HepG2 (cell line): ENCODE results near the gene POLR3E. TPM values are rescaled to one million over a fixed set of nuclear protein-coding genes. Genes with fewer than 3 reads are reported as not detected.

Source experiments
- CREM ChIP-seq, 2 experiments: sonication (generic) in 1 of 2; formaldehyde crosslinking in 1 of 2; IDR thresholded peaks; 2 replicates each; pipeline versions ENCODE4 v1.4.0 to v1.6.1; 2016 to 2020; ENCODE audit warnings: antibody characterized with exemption in 1 of 2, mild to moderate bottlenecking in 1 of 2, missing genetic modification reagents in 1 of 2
- HOXD1 ChIP-seq: sonication (generic); formaldehyde crosslinking; IDR thresholded peaks from 2 replicates; pipeline ENCODE4 v1.5.0; 2020; ENCODE audit warnings: missing genetic modification reagents
- MED13 ChIP-seq: sonication (generic); formaldehyde crosslinking; IDR thresholded peaks from 2 replicates; pipeline ENCODE4 v1.5.0; 2020; ENCODE audit warnings: missing genetic modification reagents
- NFRKB ChIP-seq: fragments of 450-650 bp; IDR thresholded peaks from 2 replicates; pipeline ENCODE4 v1.6.1; 2017
- PAX8 ChIP-seq: sonication (generic); formaldehyde crosslinking; IDR thresholded peaks from 2 replicates; pipeline ENCODE4 v1.8.0; 2022; ENCODE audit warnings: mild to moderate bottlenecking, missing genetic modification reagents, borderline replicate concordance
- PHB2 ChIP-seq: fragments of 450-650 bp; IDR thresholded peaks from 2 replicates; pipeline ENCODE4 v1.6.1; 2018; ENCODE audit not compliant: partially characterized antibody
- RBM22 ChIP-seq: fragments of 200-400 bp; formaldehyde crosslinking; optimal IDR thresholded peaks from 2 replicates; pipeline ENCODE3; 2017; ENCODE audit warnings: mild to moderate bottlenecking, low read length, moderate library complexity
- TMF1 ChIP-seq: sonication (generic); formaldehyde crosslinking; IDR thresholded peaks from 2 replicates; pipeline ENCODE4 v1.8.1; 2022; ENCODE audit warnings: low read depth, missing genetic modification reagents
- ZBTB38 ChIP-seq: sonication (generic); formaldehyde crosslinking; IDR thresholded peaks from 2 replicates; pipeline ENCODE4 v1.5.1; 2020; ENCODE audit warnings: mild to moderate bottlenecking, missing genetic modification reagents
- ZFP36 ChIP-seq: fragments of 150-350 bp; IDR thresholded peaks from 2 replicates; pipeline ENCODE4 v1.6.1; 2018; ENCODE audit warnings: borderline replicate concordance, low read length, low read depth; ENCODE audit not compliant: partially characterized antibody
- ZNF12 ChIP-seq: sonication (generic); formaldehyde crosslinking; IDR thresholded peaks from 2 replicates; pipeline ENCODE4 v1.5.0; 2020; ENCODE audit warnings: missing genetic modification reagents
- ZNF234 ChIP-seq: sonication (generic); formaldehyde crosslinking; conservative IDR thresholded peaks from 2 replicates; pipeline ENCODE4 v1.5.1; 2020; ENCODE audit warnings: mild to moderate bottlenecking, missing genetic modification reagents
- ZNF260 ChIP-seq: sonication (generic); formaldehyde crosslinking; IDR thresholded peaks from 2 replicates; pipeline ENCODE4 v1.4.0; 2020; ENCODE audit warnings: missing genetic modification reagents, low read depth, mild to moderate bottlenecking, borderline replicate concordance
- ZNF431 ChIP-seq: sonication (generic); formaldehyde crosslinking; IDR thresholded peaks from 2 replicates; pipeline ENCODE4 v1.9.0; 2022; ENCODE audit warnings: missing genetic modification reagents, low read depth, mild to moderate bottlenecking, borderline replicate concordance
- ZNF432 ChIP-seq: sonication (generic); formaldehyde crosslinking; IDR thresholded peaks from 2 replicates; pipeline ENCODE4 v1.5.0; 2020; ENCODE audit warnings: missing genetic modification reagents, mild to moderate bottlenecking, borderline replicate concordance
- ZNF543 ChIP-seq: sonication (generic); formaldehyde crosslinking; IDR thresholded peaks from 2 replicates; pipeline ENCODE4 v1.4.0; 2020; ENCODE audit warnings: mild to moderate bottlenecking, missing genetic modification reagents
- ZNF558 ChIP-seq: sonication (generic); formaldehyde crosslinking; IDR thresholded peaks from 2 replicates; pipeline ENCODE4 v1.9.0; 2022; ENCODE audit warnings: mild to moderate bottlenecking, missing genetic modification reagents, borderline replicate concordance
- polyA plus RNA-seq, 8 experiments: library from polyadenylated mRNA; depleted of rRNA in 3 of 8; stranded (reverse) in 7 of 8; unstranded in 1 of 8; fragments of >200 nt; fragmentation: Illumina TruSeq in 4 of 8; extraction: Trizol in 4 of 8; gene quantifications; 2 replicates each; pipeline versions ENCODE4 v1.2.1 to v1.2.3, GENCODE V29; 2011 to 2016; ENCODE audit warnings: low read depth in 4 of 8, missing spikeins in 1 of 8, mixed read lengths in 1 of 8; ENCODE audit not compliant: insufficient read depth in 1 of 8
- total RNA-seq, 5 experiments: library from RNA; depleted of rRNA; stranded (reverse); fragments of >200 nt; fragmentation: Illumina TruSeq; extraction: Trizol; gene quantifications; 2 replicates each; pipeline ENCODE4 v1.2.3, GENCODE V29; 2016; ENCODE audit warnings: low read depth in 1 of 5
- TF ChIP-seq, protein P1 (sequence below): sonication (generic); formaldehyde crosslinking; IDR thresholded peaks from 2 replicates; pipeline ENCODE4 v1.4.0; 2020; ENCODE audit warnings: mild to moderate bottlenecking, missing genetic modification reagents
- TF ChIP-seq, protein P2 (sequence below): IDR thresholded peaks from 2 replicates; pipeline ENCODE4 v1.6.1; 2016; ENCODE audit warnings: mild to moderate bottlenecking, missing biosample characterization, missing genetic modification reagents
- TF ChIP-seq, protein P3 (sequence below): sonication (generic); formaldehyde crosslinking; IDR thresholded peaks from 2 replicates; pipeline ENCODE4 v1.8.1; 2023; ENCODE audit warnings: mild to moderate bottlenecking, missing genetic modification reagents

Gene POLR3E
- total and polyA plus RNA-seq, 2 of the 13 experiments (the other 11 are each of a cell fraction or from before 2014, with no cell fraction given), result 135 to 262 TPM

DNA sequence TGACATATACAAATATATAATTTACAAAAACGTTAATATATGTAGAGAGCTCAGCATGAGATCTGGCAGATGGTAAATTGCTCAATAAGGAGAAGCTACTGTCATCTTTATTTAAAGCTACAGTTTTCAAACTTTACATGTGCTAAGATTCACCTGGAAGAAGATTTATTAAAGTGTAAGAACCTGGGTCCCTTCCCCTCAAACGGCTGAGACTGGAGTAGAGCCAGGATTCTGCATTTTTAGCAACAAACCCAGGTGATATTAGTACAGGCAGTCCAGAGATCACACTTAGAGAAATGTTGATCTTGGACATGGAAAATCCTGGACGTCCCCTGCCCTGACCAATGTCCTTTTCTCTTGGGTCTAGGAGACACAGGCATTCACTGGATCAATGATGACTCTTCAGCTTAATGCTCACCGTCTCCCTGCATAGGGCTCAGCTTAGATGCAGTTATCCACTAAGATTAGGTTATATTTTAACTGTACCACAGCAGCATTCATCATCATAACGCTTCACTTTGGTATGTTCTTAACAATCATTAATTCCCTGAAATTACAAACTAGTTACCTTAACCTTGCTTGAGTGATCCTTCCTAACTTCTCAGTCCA, 56.8 kb downstream of the POLR3E start (continued):
- TF ChIP-seq, protein P1, sequence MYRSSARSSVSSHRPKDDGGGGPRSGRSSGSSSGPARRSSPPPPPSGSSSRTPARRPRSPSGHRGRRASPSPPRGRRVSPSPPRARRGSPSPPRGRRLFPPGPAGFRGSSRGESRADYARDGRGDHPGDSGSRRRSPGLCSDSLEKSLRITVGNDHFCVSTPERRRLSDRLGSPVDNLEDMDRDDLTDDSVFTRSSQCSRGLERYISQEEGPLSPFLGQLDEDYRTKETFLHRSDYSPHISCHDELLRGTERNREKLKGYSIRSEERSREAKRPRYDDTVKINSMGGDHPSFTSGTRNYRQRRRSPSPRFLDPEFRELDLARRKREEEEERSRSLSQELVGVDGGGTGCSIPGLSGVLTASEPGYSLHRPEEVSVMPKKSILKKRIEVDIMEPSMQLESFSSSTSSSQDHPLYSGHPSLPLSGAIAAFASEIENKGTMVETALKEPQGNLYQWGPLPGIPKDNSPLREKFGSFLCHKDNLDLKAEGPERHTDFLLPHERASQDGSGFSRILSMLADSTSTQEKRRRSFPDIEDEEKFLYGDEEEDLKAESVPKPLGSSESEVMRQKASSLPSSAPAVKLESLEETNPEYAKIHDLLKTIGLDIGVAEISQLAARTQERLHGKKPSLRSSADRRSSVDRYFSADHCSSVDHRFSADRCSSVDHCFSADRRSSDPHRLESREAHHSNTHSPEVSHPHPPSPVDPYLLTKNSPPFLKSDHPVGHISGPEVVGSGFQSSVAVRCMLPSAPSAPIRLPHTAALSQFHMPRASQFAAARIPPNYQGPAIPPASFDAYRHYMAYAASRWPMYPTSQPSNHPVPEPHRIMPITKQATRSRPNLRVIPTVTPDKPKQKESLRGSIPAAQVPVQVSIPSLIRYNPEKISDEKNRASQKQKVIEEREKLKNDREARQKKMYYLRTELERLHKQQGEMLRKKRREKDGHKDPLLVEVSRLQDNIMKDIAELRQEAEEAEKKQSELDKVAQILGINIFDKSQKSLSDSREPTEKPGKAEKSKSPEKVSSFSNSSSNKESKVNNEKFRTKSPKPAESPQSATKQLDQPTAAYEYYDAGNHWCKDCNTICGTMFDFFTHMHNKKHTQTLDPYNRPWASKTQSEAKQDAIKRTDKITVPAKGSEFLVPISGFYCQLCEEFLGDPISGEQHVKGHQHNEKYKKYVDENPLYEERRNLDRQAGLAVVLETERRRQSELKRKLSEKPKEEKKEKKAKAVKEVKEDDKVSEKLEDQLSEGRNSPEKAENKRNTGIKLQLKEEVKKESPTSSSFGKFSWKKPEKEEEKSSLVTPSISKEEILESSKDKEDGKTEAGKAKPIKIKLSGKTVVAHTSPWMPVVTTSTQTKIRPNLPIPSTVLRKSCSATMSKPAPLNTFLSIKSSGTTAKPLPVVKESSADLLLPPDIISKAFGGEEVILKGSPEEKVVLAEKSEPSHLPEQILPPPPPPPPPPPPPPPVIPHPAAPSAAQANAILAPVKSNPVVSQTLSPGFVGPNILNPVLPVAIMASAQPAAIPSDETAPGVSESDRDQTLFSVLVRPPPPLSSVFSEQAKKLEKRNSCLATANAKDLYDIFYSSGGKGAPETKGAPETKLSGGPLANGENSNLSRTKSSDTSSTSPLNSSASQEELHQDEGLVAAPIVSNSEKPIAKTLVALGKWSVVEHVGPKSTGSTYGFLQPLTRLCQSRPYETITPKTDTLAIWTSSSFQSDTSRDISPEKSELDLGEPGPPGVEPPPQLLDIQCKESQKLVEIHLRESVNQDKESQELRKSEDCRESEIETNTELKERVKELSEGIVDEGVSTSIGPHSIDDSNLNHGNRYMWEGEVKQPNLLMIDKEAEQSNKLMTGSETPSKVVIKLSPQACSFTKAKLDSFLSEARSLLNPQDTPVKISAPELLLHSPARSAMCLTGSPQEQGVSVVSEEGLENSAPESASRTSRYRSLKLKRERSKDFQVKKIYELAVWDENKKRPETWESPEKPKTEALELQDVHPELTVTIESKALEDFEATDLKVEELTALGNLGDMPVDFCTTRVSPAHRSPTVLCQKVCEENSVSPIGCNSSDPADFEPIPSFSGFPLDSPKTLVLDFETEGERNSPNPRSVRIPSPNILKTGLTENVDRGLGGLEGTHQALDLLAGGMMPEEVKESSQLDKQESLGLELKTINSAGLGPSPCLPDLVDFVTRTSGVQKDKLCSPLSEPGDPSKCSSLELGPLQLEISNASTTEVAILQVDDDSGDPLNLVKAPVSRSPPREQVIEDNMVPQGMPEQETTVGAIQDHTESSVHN, result no peak
- TF ChIP-seq, protein P2, sequence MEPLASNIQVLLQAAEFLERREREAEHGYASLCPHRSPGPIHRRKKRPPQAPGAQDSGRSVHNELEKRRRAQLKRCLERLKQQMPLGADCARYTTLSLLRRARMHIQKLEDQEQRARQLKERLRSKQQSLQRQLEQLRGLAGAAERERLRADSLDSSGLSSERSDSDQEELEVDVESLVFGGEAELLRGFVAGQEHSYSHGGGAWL (CRISPR knock-in tag), result no peak
- no peak for TF ChIP-seq ZNF12 (CRISPR knock-in tag)
- no peak for TF ChIP-seq ZFP36
- TF ChIP-seq, protein P3, sequence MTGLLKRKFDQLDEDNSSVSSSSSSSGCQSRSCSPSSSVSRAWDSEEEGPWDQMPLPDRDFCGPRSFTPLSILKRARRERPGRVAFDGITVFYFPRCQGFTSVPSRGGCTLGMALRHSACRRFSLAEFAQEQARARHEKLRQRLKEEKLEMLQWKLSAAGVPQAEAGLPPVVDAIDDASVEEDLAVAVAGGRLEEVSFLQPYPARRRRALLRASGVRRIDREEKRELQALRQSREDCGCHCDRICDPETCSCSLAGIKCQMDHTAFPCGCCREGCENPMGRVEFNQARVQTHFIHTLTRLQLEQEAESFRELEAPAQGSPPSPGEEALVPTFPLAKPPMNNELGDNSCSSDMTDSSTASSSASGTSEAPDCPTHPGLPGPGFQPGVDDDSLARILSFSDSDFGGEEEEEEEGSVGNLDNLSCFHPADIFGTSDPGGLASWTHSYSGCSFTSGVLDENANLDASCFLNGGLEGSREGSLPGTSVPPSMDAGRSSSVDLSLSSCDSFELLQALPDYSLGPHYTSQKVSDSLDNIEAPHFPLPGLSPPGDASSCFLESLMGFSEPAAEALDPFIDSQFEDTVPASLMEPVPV, result no peak
- no peak for TF ChIP-seq ZNF543 (CRISPR knock-in tag)
- no peak for TF ChIP-seq ZBTB38 (CRISPR knock-in tag)
- no peak for TF ChIP-seq ZNF234 (CRISPR knock-in tag)
- TF ChIP-seq PHB2, result no peak
- TF ChIP-seq ZNF260 (CRISPR knock-in tag), result no peak
- no peak for TF ChIP-seq NFRKB
- peak; percentile 36 for TF ChIP-seq RBM22
- no peak for TF ChIP-seq TMF1 (CRISPR knock-in tag)
- TF ChIP-seq PAX8 (CRISPR knock-in tag), result 0 out of 2 replicates have a peak, but pooled peaks have one; percentile 29
- TF ChIP-seq ZNF558 (CRISPR knock-in tag), result no peak
- TF ChIP-seq ZNF432 (CRISPR knock-in tag), result no peak
- peak; percentile 32; the same call in 1 of the 2 replicates for TF ChIP-seq CREM (IDR thresholded peaks at IDR 0.05)
- no peak for TF ChIP-seq CREM (CRISPR knock-in tag; IDR thresholded peaks at IDR 0.05)
- no peak for TF ChIP-seq HOXD1 (CRISPR knock-in tag)
- TF ChIP-seq ZNF431, result no peak
- no peak for TF ChIP-seq MED13
